ENCODE results near the gene BRAT1.
A peak's percentile ranks its signal among the peaks of the same experiment; 100 is the strongest.

The BRAT1 gene

DNA sequence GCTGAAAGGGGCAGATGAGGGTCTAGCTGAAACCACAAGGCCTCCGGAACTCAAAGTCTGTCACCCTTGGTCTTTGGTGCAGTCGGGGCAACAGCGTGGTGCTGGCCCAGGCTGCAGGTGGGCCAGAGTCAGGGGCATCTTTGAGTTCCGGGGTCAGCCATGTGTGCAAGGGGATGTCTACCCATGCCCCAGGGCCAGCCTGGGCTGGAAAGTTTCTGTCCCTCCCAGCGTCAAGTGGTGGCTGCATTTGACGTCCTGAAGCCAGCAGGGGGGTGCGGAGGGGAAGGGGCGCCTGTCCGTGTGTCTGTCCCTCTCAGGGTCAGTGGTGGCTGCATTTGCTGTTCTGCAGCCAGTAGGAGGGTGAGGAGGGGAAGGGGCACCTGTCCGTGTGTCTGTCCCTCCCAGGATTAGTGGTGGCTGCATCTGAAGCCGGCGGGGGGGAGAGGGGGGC is 638 bp downstream of the BRAT1 start:
- H3K27ac ChIP-seq = peak overlapping the region; percentile 97

GRCh38 chr7:2553831-2554581 is 1.3 kb downstream of the BRAT1 start:
- TF ChIP-seq ZFX (IDR thresholded peaks at IDR 0.05) (no peak), CTCF (conservative IDR thresholded peaks at IDR 0.05) (no peak)
- peak overlapping the region; percentile 97 for H3K27ac ChIP-seq

More for the DNA sequence above, 638 bp downstream of the BRAT1 start:
- TF ChIP-seq ZFX (IDR thresholded peaks at IDR 0.05) (no peak), CTCF (conservative IDR thresholded peaks at IDR 0.05) (no peak)

DNA sequence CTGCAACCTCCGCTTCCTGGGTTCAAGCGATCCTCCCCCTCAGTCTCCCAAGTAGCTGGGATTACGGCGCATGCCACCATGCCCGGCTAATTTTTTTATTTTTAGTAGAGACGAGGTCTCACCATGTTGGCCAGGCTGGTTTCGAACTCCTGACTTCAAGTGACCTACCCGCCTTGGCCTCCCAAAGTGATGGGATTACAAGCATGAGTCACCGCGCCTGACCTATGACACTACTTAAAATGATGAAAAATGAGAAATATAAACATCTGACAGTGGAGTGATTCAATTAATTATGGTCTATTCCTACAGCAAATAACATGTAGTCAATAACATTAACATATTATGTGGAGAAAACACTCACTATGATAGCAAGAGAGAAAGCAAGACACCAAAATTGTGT is 2.2 kb downstream of the BRAT1 start:
- TF ChIP-seq CTCF (conservative IDR thresholded peaks at IDR 0.05) = no peak
- no peak for TF ChIP-seq ZFX (IDR thresholded peaks at IDR 0.05)
- no peak overlapping the region for H3K27ac ChIP-seq

DNA sequence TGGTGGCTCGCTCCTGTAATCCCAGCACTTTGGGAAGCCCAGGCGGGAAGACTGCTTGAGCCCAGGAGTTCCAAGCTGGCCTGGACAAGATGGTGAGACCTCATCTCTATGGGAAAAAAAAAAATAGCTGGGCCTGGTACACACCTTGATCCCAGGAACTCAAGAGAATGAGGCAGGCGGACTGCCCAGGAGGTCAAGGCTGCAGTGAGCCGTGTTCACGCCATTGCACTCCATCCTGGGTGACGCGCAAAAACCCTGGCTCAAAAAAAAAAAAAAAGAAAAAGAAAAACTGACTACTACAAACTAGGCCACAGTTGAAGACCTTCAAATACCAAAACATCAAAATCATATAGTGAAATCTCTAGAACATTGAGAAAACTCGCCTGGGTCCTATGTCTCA is 3.9 kb downstream of the BRAT1 start:
- TF ChIP-seq CTCF (conservative IDR thresholded peaks at IDR 0.05) (no peak), ZFX (IDR thresholded peaks at IDR 0.05) (no peak)
- no peak overlapping the region for H3K27ac ChIP-seq

GRCh38 chr7:2546776-2547586 is 8.3 kb downstream of the BRAT1 start:
- no peak overlapping the region for H3K27ac ChIP-seq
- TF ChIP-seq ZFX (IDR thresholded peaks at IDR 0.05) = no peak
- TF ChIP-seq CTCF (conservative IDR thresholded peaks at IDR 0.05) = no peak

DNA sequence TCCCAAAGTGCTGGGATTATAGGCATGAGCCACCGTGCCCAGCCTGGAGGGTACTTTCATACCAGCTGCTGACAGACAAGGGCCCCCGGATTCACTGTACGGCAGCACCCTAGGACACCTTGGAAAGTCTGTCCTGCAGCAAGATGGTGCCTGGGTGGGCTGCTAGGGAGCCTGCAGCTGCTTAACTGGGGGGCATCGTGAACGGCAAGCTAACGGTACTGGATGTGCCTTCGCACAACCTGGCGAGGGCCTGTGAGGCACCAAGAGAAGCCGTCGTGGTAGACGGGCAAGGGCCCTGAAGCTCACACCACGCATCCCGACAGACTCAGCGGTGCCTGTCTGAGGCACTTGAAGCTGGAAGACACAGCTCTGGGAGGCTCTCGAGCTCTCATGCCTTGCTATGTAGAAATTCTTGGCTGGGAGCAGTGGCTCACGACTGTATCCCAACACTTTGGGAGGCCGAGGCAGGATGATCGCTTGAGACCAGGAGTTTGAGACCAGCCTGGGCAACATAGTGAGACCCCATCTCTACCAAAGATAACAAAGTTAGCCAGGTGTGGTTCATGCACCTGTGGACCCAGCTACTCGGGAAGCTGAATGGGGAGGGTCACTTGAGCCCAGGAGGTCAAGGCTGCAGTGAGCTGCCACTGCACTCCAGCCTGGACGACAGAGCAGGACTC is 9.4 kb downstream of the BRAT1 start:
- TF ChIP-seq ZFX (IDR thresholded peaks at IDR 0.05) (no peak), CTCF (conservative IDR thresholded peaks at IDR 0.05) (no peak)
- no peak overlapping the region for H3K27ac ChIP-seq
